Motor neuron (in vitro differentiated cells): ENCODE measurements around the gene FCGR2B. TPM values are rescaled to one million over a fixed set of nuclear protein-coding genes. Genes with fewer than 3 reads are reported as not detected.
"Not testable (repeated sequence)": the region's sequence is repeated elsewhere in the genome, so short reads cannot be mapped to it uniquely, and the experiment has no call there.

ENCODE experiments used
- ATAC-seq, 8 experiments: fragments of 200-7000 bp; cut with Tn5 transposase; replicated peaks in 6 of 8; 2 replicates each; pipeline ENCODE4 v1.8.0; 2021; ENCODE audit warnings: mild to moderate bottlenecking in 8 of 8, moderate library complexity in 8 of 8
- H3K27ac ChIP-seq, 2 donors: fragments of 250-450 bp; sonication (Bioruptor Pico); 2 replicates each; pipeline ENCODE4 v1.9.0; 2021; ENCODE audit warnings: antibody characterized with exemption in 2 of 2, mild to moderate bottlenecking in 2 of 2, moderate library complexity in 1 of 2
- H3K4me1 ChIP-seq, 2 donors: fragments of 250-450 bp; sonication (Bioruptor Pico); replicated peaks in 1 of 2; 2 replicates each; pipeline ENCODE4 v1.6.1; 2021; ENCODE audit warnings: antibody characterized with exemption in 2 of 2, mild to moderate bottlenecking in 2 of 2, moderate library complexity in 1 of 2
- H3K4me3 ChIP-seq, 5 donors: fragments of 250-450 bp; sonication (Bioruptor Pico); 2 replicates each; pipeline ENCODE4 v1.9.0; 2021; ENCODE audit warnings: antibody characterized with exemption in 5 of 5, mild to moderate bottlenecking in 5 of 5, moderate library complexity in 4 of 5
- WGBS, 10 experiments: fragments of 450-650 bp; shearing (Covaris generic); methylation state at CpG; one replicate each; pipeline ENCODE4 v1.0.0; 2022; 5-methylcytosine and 5-hydroxymethylcytosine counted together
- in situ Hi-C, 9 experiments: fragments of 400-800 bp; cut with MboI; loops; one replicate each; pipeline ENCODE4 v1.15.0; 2021; ENCODE audit warnings: low sequenced_read_pairs in 9 of 9, low pct_unique_long_range_greater_than_20kb in 2 of 9; ENCODE audit not compliant: unreplicated experiment in 9 of 9
- total RNA-seq, 8 experiments: library from RNA; unstranded; fragments of 300-600 nt; gene quantifications; 2 replicates each; pipeline versions ENCODE4 v1.2.3 to v1.2.4, GENCODE V29; 2022

The FCGR2B gene
- total RNA-seq, 8 experiments from 2014 or later: 0.18 to 1.8 (median 0.44) TPM; not detected in 2

DNA sequence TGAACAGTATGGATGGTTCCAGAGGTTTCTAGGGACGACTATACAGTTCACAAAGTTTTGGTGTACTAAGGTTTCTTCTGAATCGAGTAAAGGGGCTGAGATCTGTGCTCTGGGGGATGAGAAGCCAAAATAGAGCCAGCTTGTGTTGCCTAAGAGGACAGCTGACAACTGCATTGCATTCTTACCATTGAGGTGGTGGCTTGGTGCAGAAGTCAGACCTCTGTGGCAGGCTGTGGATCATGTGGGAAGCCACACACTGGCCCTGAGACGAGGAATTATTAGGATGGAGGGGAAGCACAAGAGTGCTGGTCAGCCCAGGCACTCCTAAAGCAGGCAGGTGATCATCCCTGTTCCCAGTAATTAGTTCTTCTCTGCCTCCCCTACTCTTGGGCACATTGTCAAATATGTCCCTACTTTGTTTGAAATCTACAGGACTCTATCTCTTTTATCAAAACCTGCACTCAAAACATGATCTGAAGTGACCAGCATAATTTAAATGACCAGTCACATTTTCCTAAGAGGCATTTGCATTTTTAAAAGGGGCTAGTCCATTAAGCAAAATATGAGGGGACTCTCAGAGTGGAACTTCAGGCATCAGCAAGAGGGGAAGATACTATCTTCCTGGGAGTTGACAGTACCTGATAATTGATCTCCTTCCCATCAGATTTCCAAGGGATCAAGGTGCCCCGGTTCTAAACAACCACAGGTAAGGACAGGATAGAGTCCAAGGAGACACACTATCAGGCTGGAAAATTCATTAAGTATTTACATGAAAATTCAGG is 58.2 kb downstream of the FCGR2B start, which contains the start of gene FCRLB:
TSS of gene FCRLB (plus strand) at position 589 of the 782 bp plus-strand sequence. CDS start 1,129 bp downstream, outside the sequence.
- H3K4me1 ChIP-seq: peaks cover 2 to 4% of the 10 kb centered on the region in 2 donors
- no peak within 1 kb of the TSS for H3K4me3 ChIP-seq
- 15 to 40% (median 33%) methylated on average over 1 to 4 of the region's 4 CpGs; no CpG with 5 or more reads in 2 of the 10 experiments for WGBS, 10 experiments
- in situ Hi-C loops: no loop called here
- ATAC-seq: no peak
- H3K27ac ChIP-seq: no peak within 1 kb of the TSS

GRCh38 chr1:161721738-161722343 is 58.9 kb downstream of the FCGR2B start:
- Histone ChIP-seq H3K4me1 (peaks cover 2 to 4% of the 10 kb centered on the region in 2 donors), H3K4me3 (no peak overlapping the region), H3K27ac (no peak overlapping the region)
- in situ Hi-C loops: no loop called here
- peak in 2 of 8 experiments; percentile 17 for ATAC-seq
- 21 to 83% (median 53%) methylated on average over 1 to 7 of the region's 8 CpGs; no CpG with 5 or more reads in 3 of the 10 experiments for WGBS, 10 experiments

DNA sequence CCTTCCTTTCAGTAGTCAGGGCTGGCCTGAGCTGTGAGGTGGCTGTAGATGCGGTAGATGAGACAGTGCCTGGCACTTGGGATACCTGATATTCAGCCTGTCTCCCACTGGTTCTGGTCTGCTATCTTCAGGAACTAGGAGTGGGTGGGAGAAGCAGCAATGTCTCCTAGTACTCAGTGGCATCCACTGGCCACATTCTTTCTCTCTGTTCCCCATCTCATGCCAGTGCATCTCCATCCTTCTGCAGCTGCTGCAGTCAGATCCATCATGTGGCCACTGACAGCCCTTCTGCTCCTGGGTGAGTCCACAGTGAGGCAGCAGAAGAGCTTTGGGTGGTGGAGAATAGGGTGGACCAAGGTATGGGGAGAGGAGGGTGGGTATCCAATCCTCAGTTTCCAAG is 59.5 kb downstream of the FCGR2B start:
- no peak overlapping the region for H3K27ac ChIP-seq
- H3K4me3 ChIP-seq: no peak overlapping the region
- ATAC-seq: no peak
- in situ Hi-C loops: no loop called here
- H3K4me1 ChIP-seq: peaks cover 2 to 4% of the 10 kb centered on the region in 2 donors
- WGBS, 10 experiments: 57 to 88% methylated on average over 1 of the region's 1 CpG; no CpG with 5 or more reads in 8 of the 10 experiments

GRCh38 chr1:161723459-161724141 is 60.7 kb downstream of the FCGR2B start:
- in situ Hi-C loops: no loop called here
- Histone ChIP-seq H3K4me3 (no peak overlapping the region), H3K4me1 (peaks cover 5 to 6% of the 10 kb centered on the region in 2 donors), H3K27ac (no peak overlapping the region)
- WGBS, 10 experiments: 70 to 100% (median 94%) methylated on average over 1 to 8 of the region's 8 CpGs; no CpG with 5 or more reads in 2 of the 10 experiments
- no peak for ATAC-seq

- H3K4me1 ChIP-seq, H3K27ac ChIP-seq, ATAC-seq: not testable (repeated sequence)
- H3K4me3 ChIP-seq: peak overlapping the region; percentile 57 to 86 (median 71)
- 23 to 70% (median 49%) methylated on average over 2 to 21 of the region's 22 CpGs for WGBS, 10 experiments
- in situ Hi-C loops: loop anchor here in 4 of 9 experiments (25.0 kb wide), 2 partner anchors 88 to 513 kb away; partner anchors contain the start of genes APOA2 (in 2 of the 4), FCER1G (in 2 of the 4), FCGR3B (in 2 of the 4) and NDUFS2 (in 2 of the 4)
These were observed 62.4 kb downstream of the FCGR2B start for GRCh38 chr1:161725258-161725907.

DNA sequence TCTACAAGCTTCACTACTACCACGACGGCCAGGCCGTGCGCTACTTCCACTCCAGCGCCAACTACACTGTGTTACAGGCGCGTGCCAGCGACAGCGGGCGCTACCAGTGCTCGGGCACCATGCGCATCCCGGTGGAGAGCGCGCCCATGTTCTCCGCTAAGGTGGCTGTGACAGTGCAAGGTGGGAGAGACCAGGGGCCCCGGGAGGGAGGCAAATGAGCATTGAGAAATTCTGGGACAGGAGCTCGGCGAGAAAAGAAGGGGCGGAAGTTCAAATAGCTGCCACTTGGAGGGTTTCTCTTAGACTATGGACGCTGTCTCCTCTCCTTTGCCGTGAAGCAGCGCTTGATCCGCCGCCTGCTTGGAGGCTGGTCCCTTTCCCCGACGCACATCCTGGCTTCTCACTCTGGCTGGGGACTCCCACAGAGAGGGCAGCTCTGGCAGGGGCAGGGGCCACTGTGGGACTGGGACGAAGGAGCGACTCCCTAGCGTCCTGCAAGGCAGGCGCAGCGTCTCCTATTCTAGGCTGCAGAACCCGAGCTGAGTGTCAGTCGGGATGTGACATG is 63.0 kb downstream of the FCGR2B start:
- H3K27ac ChIP-seq: peak overlapping the region; percentile 60 to 74
- peaks cover 5 to 6% of the 10 kb centered on the region in 2 donors for H3K4me1 ChIP-seq
- in situ Hi-C loops: loop anchor here in 4 of 9 experiments (25.0 kb wide), 2 partner anchors 89 to 514 kb away; partner anchors contain the start of genes APOA2 (in 2 of the 4), FCER1G (in 2 of the 4), FCGR3B (in 2 of the 4) and NDUFS2 (in 2 of the 4)
- H3K4me3 ChIP-seq: peak overlapping the region; percentile 57 to 86 (median 71)
- peak; percentile 10 to 47 (median 34) for ATAC-seq
- 0 to 20% (median 0%) methylated on average over 1 to 15 of the region's 34 CpGs; no CpG with 5 or more reads in 5 of the 10 experiments for WGBS, 10 experiments

DNA sequence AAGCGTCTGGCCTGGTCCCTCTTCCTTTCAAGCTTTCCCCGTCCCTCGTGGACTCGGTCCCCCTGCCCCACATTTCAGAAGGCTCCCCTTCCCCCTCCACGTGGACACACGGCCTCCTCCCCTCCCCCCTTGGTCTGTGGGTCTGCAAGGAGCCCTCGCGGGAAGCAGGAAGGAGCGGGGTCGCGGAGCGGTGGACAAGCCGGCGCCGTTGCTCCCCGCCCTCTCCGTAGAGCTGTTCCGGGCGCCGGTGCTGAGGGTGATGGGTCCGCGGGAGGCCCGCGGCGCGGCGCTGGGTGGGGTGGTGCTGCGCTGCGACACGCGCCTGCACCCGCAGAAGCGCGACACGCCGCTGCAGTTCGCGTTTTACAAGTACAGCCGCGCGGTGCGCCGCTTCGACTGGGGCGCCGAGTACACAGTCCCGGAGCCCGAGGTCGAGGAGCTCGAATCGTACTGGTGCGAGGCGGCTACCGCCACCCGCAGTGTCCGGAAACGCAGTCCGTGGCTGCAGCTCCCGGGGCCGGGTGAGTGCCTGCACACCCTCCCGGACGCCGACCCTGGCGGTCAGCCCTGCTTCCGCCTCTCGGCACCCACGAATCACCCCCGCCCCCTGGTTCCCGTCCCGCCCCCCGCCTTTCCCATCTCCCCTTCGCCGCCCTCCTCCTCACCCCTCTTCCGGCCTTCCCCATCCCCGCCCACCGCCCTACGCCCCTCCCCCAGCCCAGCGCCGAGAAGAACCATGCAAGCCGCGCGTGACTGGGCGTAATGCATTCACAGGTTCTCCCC is 63.7 kb downstream of the FCGR2B start:
- ATAC-seq: peak; percentile 72 to 85 (median 82)
- H3K27ac ChIP-seq: peak overlapping the region; percentile 85 to 91
- in situ Hi-C loops: loop anchor here in 4 of 9 experiments (25.0 kb wide), 2 partner anchors 89 to 514 kb away; partner anchors contain the start of genes APOA2 (in 2 of the 4), FCER1G (in 2 of the 4), FCGR3B (in 2 of the 4) and NDUFS2 (in 2 of the 4)
- 2 to 3% methylated on average over 13 to 20 of the region's 83 CpGs; no CpG with 5 or more reads in 8 of the 10 experiments for WGBS, 10 experiments
- H3K4me3 ChIP-seq: peak overlapping the region; percentile 57 to 86 (median 71)
- peaks cover 5 to 6% of the 10 kb centered on the region in 2 donors for H3K4me1 ChIP-seq

DNA sequence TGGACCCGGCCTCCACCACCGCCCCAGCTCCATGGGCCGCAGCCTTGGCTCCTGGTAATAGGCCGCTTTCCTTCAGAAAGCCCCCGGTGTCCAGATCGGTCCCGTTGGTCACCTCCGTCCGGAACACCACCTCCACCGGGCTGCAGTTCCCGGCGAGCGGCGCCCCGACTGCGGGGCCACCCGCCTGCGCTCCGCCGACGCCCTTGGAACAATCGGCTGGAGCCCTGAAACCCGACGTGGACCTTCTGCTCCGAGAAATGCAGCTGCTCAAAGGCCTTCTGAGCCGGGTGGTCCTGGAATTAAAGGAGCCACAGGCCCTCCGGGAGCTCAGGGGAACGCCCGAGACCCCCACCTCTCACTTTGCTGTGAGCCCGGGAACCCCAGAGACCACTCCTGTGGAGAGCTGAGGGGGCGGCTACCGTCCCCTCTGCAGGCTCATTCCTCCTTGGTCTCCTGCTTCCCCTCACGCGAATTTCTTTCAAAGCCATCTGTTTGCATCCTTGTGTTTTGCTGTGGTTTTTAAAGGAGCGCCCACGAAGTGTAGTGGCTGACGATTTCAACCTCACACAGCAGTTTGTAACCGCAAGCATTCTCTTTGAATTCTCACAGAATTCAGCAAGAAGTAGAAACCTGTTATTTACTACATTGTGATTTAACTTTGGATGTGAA is 64.4 kb downstream of the FCGR2B start:
- Histone ChIP-seq H3K4me1 (peaks cover 5 to 6% of the 10 kb centered on the region in 2 donors), H3K4me3 (peak overlapping the region; percentile 57 to 86 (median 71)), H3K27ac (peak overlapping the region; percentile 85 to 91)
- in situ Hi-C loops: loop anchor here in 4 of 9 experiments (25.0 kb wide), 2 partner anchors 90 to 515 kb away; partner anchors contain the start of genes APOA2 (in 2 of the 4), FCER1G (in 2 of the 4), FCGR3B (in 2 of the 4) and NDUFS2 (in 2 of the 4)
- ATAC-seq: peak in 7 of 8 experiments; percentile 1 to 35 (median 13)
- 0 to 33% (median 8%) methylated on average over 3 to 28 of the region's 38 CpGs; no CpG with 5 or more reads in 2 of the 10 experiments for WGBS, 10 experiments
